ENCODE results near the gene ATP7B.

ATP7B gene

DNA sequence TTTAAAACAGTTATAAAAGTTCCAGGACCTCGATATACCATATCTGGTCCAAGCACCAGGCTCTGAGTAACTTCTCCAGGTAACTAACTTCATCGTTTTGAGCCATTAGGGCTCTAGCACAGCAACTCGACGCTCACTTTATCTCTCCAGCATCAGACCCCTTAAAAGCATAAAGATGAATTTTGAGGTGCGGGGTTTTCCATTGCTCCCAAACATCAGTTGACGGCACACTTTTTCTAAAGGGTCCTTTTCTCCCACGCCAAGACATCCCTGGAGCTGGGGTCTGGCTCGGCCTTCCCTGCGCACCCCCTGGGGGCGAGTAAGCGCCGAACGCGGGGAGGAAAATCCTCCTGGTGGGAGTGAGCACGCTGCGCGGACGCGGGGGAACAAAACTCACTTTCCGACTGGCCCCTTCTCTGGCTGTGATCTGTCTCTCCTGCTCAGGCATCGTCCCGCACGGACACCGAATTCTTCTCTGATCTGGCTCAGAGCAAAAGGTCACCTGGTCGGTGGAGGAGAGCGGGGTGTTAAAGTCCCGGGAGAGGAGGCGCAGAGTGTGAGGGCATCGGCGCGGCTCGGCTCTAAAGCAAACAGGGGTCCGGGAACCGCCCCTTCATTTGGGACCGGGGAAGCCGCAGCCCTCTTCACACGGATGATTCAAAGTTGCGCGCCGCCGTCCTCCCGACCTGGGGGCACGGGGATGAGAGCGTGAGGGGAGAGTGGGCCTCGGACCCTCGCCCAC is at the start of gene ATP7B:
TSS of gene ATP7B (minus strand) at position 561 of the 742 bp plus-strand sequence. CDS start at position 448, 113 bp downstream.
- TF ChIP-seq TAF1 (IDR thresholded peaks at IDR 0.05; ENCODE audit: low read depth) (no peak), NFIC (IDR thresholded peaks at IDR 0.05) (no peak), YY1 (IDR thresholded peaks at IDR 0.05; ENCODE audit: low read depth) (no peak), EGR1 (IDR thresholded peaks at IDR 0.05) (no peak), CEBPB (IDR thresholded peaks at IDR 0.05) (no peak)
- TF ChIP-seq, protein P1, sequence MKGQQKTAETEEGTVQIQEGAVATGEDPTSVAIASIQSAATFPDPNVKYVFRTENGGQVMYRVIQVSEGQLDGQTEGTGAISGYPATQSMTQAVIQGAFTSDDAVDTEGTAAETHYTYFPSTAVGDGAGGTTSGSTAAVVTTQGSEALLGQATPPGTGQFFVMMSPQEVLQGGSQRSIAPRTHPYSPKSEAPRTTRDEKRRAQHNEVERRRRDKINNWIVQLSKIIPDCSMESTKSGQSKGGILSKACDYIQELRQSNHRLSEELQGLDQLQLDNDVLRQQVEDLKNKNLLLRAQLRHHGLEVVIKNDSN (IDR thresholded peaks at IDR 0.05) = no peak

DNA sequence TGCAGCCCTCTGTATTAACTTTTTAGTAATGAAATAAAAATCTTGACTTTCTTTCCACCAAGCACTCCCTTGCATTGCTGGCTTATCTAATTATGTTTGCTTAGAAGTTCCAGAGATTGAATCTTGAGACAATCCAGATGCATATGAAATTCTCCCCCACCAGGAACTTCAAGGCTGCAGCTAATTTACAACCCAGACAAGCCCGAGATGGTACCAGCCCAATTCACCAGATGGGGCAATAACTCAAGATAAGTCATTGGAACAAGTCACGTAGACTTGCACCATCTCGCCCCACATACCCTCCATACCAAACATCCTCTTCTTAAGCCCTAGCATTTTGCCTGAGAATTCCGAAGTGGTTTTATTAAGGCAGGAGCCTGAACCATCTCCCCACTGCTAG is 42.2 kb upstream of the ATP7B start:
- no peak for TF ChIP-seq ZBTB7A (IDR thresholded peaks at IDR 0.05; ENCODE audit: low read depth)
- TF ChIP-seq YY1 (IDR thresholded peaks at IDR 0.05; ENCODE audit: low read depth) = no peak
- TF ChIP-seq, protein P1 (IDR thresholded peaks at IDR 0.05) = no peak
- no peak for TF ChIP-seq EGR1 (IDR thresholded peaks at IDR 0.05)
- TF ChIP-seq RAD21 (IDR thresholded peaks at IDR 0.05; ENCODE audit: low read depth) = no peak
- TF ChIP-seq TCF12 (IDR thresholded peaks at IDR 0.05; ENCODE audit: low read depth) = no peak
- TF ChIP-seq, protein P2, sequence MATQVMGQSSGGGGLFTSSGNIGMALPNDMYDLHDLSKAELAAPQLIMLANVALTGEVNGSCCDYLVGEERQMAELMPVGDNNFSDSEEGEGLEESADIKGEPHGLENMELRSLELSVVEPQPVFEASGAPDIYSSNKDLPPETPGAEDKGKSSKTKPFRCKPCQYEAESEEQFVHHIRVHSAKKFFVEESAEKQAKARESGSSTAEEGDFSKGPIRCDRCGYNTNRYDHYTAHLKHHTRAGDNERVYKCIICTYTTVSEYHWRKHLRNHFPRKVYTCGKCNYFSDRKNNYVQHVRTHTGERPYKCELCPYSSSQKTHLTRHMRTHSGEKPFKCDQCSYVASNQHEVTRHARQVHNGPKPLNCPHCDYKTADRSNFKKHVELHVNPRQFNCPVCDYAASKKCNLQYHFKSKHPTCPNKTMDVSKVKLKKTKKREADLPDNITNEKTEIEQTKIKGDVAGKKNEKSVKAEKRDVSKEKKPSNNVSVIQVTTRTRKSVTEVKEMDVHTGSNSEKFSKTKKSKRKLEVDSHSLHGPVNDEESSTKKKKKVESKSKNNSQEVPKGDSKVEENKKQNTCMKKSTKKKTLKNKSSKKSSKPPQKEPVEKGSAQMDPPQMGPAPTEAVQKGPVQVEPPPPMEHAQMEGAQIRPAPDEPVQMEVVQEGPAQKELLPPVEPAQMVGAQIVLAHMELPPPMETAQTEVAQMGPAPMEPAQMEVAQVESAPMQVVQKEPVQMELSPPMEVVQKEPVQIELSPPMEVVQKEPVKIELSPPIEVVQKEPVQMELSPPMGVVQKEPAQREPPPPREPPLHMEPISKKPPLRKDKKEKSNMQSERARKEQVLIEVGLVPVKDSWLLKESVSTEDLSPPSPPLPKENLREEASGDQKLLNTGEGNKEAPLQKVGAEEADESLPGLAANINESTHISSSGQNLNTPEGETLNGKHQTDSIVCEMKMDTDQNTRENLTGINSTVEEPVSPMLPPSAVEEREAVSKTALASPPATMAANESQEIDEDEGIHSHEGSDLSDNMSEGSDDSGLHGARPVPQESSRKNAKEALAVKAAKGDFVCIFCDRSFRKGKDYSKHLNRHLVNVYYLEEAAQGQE (IDR thresholded peaks at IDR 0.05; ENCODE audit: low read depth) = no peak
- no peak for TF ChIP-seq TAF1 (IDR thresholded peaks at IDR 0.05; ENCODE audit: low read depth)
- no peak for TF ChIP-seq CEBPB (IDR thresholded peaks at IDR 0.05)
- no peak for TF ChIP-seq CREB1 (IDR thresholded peaks at IDR 0.05; ENCODE audit: low read depth)
- TF ChIP-seq NFIC (IDR thresholded peaks at IDR 0.05) = no peak

DNA sequence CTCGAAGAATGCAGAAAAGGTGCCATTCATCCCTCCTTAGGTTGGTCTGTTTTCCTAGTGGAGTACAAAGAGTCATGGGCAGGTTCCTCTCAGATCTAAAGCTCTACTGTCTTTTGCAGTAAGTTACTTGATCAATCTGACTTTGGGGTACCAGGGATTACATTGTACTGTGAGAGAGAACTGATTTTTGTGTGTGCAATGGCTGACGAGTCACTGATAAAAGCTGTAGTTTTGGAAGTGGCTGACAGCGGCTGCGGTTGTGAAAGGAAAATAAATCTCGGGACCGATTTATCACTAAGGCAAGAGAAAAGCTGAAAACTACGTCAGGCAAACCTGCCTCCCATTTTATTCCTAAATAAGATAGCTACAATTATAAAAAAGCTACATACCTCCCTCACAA is 40.1 kb upstream of the ATP7B start:
- no peak for TF ChIP-seq CEBPB (IDR thresholded peaks at IDR 0.05)
- TF ChIP-seq, protein P2 (IDR thresholded peaks at IDR 0.05; ENCODE audit: low read depth) = no peak
- TF ChIP-seq RAD21 (IDR thresholded peaks at IDR 0.05; ENCODE audit: low read depth) = no peak
- TF ChIP-seq, protein P1 (IDR thresholded peaks at IDR 0.05) = no peak
- TF ChIP-seq, protein P3, sequence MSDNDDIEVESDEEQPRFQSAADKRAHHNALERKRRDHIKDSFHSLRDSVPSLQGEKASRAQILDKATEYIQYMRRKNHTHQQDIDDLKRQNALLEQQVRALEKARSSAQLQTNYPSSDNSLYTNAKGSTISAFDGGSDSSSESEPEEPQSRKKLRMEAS (IDR thresholded peaks at IDR 0.05) = no peak
- TF ChIP-seq ZBTB7A (IDR thresholded peaks at IDR 0.05; ENCODE audit: low read depth) = no peak
- no peak for TF ChIP-seq TCF12 (IDR thresholded peaks at IDR 0.05; ENCODE audit: low read depth)
- no peak for TF ChIP-seq YY1 (IDR thresholded peaks at IDR 0.05; ENCODE audit: low read depth)
- TF ChIP-seq FOXM1 (IDR thresholded peaks at IDR 0.05; ENCODE audit: borderline replicate concordance, low read depth) = no peak
- TF ChIP-seq EP300 (IDR thresholded peaks at IDR 0.05; ENCODE audit: borderline replicate concordance) = no peak
- TF ChIP-seq EGR1 (IDR thresholded peaks at IDR 0.05) = no peak
- no peak for TF ChIP-seq TAF1 (IDR thresholded peaks at IDR 0.05; ENCODE audit: low read depth)
- no peak for TF ChIP-seq TEAD4 (IDR thresholded peaks at IDR 0.05)
- no peak for TF ChIP-seq CREB1 (IDR thresholded peaks at IDR 0.05; ENCODE audit: low read depth)

DNA sequence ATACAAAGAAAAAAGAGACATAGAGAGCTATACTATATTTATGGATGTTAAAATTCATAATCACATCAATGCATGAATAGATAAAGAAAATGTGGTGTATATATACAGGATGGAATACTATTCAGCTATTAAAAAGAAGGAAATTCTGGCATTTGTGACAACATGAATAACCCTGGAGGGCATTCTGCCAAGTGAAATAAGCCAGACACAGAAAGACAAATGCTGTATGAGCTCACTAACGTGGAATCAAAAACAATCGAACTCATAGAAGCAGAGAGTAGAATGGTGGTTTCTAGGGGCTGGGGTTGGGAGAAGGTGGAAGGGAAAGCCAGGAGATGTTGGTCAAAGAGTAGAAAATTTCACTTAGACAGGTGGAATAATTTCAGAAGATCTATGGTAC is 37.3 kb upstream of the ATP7B start:
- TF ChIP-seq TAF1 (IDR thresholded peaks at IDR 0.05; ENCODE audit: low read depth) (no peak), FOXM1 (IDR thresholded peaks at IDR 0.05; ENCODE audit: borderline replicate concordance, low read depth) (no peak), CEBPB (IDR thresholded peaks at IDR 0.05) (no peak), EGR1 (IDR thresholded peaks at IDR 0.05) (no peak), EP300 (IDR thresholded peaks at IDR 0.05; ENCODE audit: borderline replicate concordance) (no peak), NFIC (IDR thresholded peaks at IDR 0.05) (no peak), CREB1 (IDR thresholded peaks at IDR 0.05; ENCODE audit: low read depth) (no peak), YY1 (IDR thresholded peaks at IDR 0.05; ENCODE audit: low read depth) (no peak)
- TF ChIP-seq, protein P3 (IDR thresholded peaks at IDR 0.05) = no peak

DNA sequence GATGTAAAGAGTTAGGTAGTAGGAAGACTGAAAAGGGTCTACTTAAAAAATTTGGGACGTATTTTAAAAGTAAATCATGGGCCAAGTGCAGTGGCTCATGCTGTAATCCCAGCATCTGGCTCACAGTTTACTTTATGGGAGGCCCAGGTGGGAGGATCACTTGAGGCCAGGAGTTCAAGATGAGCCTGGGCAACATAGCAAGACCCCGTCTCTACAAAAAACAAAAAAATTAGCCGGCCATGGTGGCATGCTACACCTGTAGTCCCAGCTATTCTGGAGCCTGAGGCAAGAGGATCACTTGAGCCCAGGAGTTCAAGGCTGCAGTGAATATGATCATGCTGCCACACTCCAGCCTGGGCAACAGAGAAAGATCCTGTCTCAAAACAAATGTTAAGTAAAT is 36.2 kb upstream of the ATP7B start:
- no peak for TF ChIP-seq TEAD4 (IDR thresholded peaks at IDR 0.05)
- no peak for TF ChIP-seq TAF1 (IDR thresholded peaks at IDR 0.05; ENCODE audit: low read depth)
- TF ChIP-seq RAD21 (IDR thresholded peaks at IDR 0.05; ENCODE audit: low read depth) = no peak
- TF ChIP-seq, protein P3 (IDR thresholded peaks at IDR 0.05) = no peak
- no peak for TF ChIP-seq YY1 (IDR thresholded peaks at IDR 0.05; ENCODE audit: low read depth)
- no peak for TF ChIP-seq CEBPB (IDR thresholded peaks at IDR 0.05)
- TF ChIP-seq EP300 (IDR thresholded peaks at IDR 0.05; ENCODE audit: borderline replicate concordance) = no peak
- no peak for TF ChIP-seq CREB1 (IDR thresholded peaks at IDR 0.05; ENCODE audit: low read depth)
- TF ChIP-seq EGR1 (IDR thresholded peaks at IDR 0.05) = no peak
- TF ChIP-seq, protein P1 (IDR thresholded peaks at IDR 0.05) = no peak
- no peak for TF ChIP-seq FOXM1 (IDR thresholded peaks at IDR 0.05; ENCODE audit: borderline replicate concordance, low read depth)
- TF ChIP-seq, protein P2 (IDR thresholded peaks at IDR 0.05; ENCODE audit: low read depth) = no peak
- no peak for TF ChIP-seq ZBTB7A (IDR thresholded peaks at IDR 0.05; ENCODE audit: low read depth)
- no peak for TF ChIP-seq NFIC (IDR thresholded peaks at IDR 0.05)
- TF ChIP-seq TCF12 (IDR thresholded peaks at IDR 0.05; ENCODE audit: low read depth) = no peak
